Thyroid gland (tissue), 4 donors: Measurements from ENCODE around the gene KRT39. TPM values are rescaled to one million over a fixed set of nuclear protein-coding genes. Genes with fewer than 3 reads are reported as not detected.

Experiments used
- DNase-seq, 2 donors: peaks; one replicate each; pipeline ENCODE4 v3.0.0-alpha.2; 2019
- H3K27ac ChIP-seq, 3 donors: fragments of 200-600 bp; sonication (generic); 1 replicate in 2 of 3; 2 replicates in 1 of 3; pipeline ENCODE4 v1.5.1; 2016 to 2019; ENCODE audit warnings: mild to moderate bottlenecking in 1 of 3, moderate library complexity in 1 of 3
- H3K27me3 ChIP-seq: fragments of 200-600 bp; sonication (generic); one replicate; pipeline ENCODE4 v1.5.1; 2019
- H3K36me3 ChIP-seq, 2 donors: fragments of 200-600 bp; sonication (generic); one replicate each; pipeline ENCODE4 v1.5.1; 2016 to 2019
- H3K4me1 ChIP-seq, 2 donors: fragments of 200-600 bp; sonication (generic); one replicate each; pipeline ENCODE4 v1.5.1; 2017 to 2019
- H3K4me3 ChIP-seq, 3 donors: fragments of 200-600 bp; sonication (generic); replicated peaks in 1 of 3; 1 replicate in 2 of 3; 2 replicates in 1 of 3; pipeline ENCODE4 v1.5.1; 2016; ENCODE audit warnings: mild to moderate bottlenecking in 1 of 3
- H3K9me3 ChIP-seq: fragments of 200-600 bp; sonication (generic); one replicate; pipeline ENCODE4 v1.5.1; 2017
- POLR2A ChIP-seq, 2 donors: fragments of 450-650 bp; IDR thresholded peaks; one replicate each; pipeline ENCODE4 v1.6.1; 2017; ENCODE audit warnings: antibody characterized with exemption in 2 of 2, mild to moderate bottlenecking in 2 of 2, moderate library complexity in 1 of 2
- WGBS, 2 donors: methylation state at CpG; one replicate each; pipeline ENCODE4 v1.1.5; 2017; 5-methylcytosine and 5-hydroxymethylcytosine counted together
- intact Hi-C: fragments of 100-400 bp; cut with DNase I; formaldehyde crosslinking; loops from one replicate; pipeline ENCODE4 v1.15.1; 2023
- total RNA-seq, 4 donors: library from RNA; depleted of rRNA; stranded (reverse); fragments of >200 nt; gene quantifications; one replicate each; pipeline ENCODE4 v1.2.3, GENCODE V29; 2016
- TF ChIP-seq, protein P1 (sequence below), 6 experiments: fragments of 200-600 bp in 3 of 6; fragments of 450-650 bp in 3 of 6; sonication (generic) in 3 of 6; IDR thresholded peaks; one replicate each; pipeline ENCODE4 v1.5.1; 2016 to 2019; ENCODE audit warnings: antibody characterized with exemption in 6 of 6, mild to moderate bottlenecking in 2 of 6, inconsistent platforms in 1 of 6, moderate library complexity in 1 of 6

Gene KRT39
- total RNA-seq, 4 donors from 2014 or later, result not detected

DNA sequence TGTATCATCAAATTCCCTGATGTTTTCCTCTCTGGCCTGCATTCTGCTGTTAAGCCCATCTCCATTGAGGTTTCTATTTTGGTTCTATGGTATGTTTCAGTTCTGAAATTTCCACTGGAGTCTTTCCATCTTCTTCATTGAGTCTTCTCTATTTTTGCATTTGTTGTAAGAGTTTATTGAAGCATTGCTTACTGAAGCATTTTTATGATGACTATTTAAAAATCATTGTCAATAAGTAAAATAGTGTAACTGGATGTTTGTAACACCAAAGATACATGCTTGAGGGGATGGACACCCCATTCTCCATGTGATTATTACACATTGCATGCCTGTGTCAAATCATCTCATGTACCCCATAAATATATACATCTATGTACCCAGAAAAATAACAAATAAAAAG, 8.8 kb upstream of the KRT39 start:
- intact Hi-C loops, result no loop called here
- TF ChIP-seq, protein P1, sequence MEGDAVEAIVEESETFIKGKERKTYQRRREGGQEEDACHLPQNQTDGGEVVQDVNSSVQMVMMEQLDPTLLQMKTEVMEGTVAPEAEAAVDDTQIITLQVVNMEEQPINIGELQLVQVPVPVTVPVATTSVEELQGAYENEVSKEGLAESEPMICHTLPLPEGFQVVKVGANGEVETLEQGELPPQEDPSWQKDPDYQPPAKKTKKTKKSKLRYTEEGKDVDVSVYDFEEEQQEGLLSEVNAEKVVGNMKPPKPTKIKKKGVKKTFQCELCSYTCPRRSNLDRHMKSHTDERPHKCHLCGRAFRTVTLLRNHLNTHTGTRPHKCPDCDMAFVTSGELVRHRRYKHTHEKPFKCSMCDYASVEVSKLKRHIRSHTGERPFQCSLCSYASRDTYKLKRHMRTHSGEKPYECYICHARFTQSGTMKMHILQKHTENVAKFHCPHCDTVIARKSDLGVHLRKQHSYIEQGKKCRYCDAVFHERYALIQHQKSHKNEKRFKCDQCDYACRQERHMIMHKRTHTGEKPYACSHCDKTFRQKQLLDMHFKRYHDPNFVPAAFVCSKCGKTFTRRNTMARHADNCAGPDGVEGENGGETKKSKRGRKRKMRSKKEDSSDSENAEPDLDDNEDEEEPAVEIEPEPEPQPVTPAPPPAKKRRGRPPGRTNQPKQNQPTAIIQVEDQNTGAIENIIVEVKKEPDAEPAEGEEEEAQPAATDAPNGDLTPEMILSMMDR (IDR thresholded peaks at IDR 0.05), result no peak
- no peak for TF ChIP-seq POLR2A (IDR thresholded peaks at IDR 0.05)
- Histone ChIP-seq H3K4me1 (no peaks in the 10 kb centered on the region), H3K27me3 (no peaks in the 10 kb centered on the region), H3K36me3 (no peaks in the 10 kb centered on the region), H3K4me3 (no peak overlapping the region), H3K9me3 (no peaks in the 10 kb centered on the region), H3K27ac (no peak overlapping the region)
- no peak for DNase-seq

DNA sequence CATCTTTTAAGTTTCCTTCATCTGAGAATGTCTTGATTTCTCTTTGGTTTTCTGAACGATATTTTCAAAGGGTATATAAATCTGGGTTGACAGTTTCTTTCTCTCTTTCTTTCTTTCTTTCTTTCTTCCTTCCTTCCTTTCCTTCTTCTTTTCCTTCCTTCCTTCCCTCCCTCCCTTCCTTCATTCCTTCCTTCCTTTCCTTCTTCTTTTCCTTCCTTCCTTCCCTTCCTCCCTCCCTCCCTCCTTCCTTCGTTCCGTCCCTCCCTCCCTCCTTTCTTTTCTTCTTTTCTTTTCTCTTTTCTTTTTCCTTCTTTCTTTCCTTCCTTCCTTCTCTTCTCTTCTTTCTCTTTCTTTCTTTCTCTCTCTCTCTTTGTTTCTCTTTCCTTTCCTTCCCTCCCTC, 7.6 kb upstream of the KRT39 start:
- no peak overlapping the region for H3K27ac ChIP-seq
- no peak overlapping the region for H3K4me3 ChIP-seq
- intact Hi-C loops, result no loop called here
- H3K4me1 ChIP-seq, result no peaks in the 10 kb centered on the region
- no peaks in the 10 kb centered on the region for H3K9me3 ChIP-seq
- 91 to 95% methylated on average over 3 of the region's 3 CpGs for WGBS, 2 donors
- H3K27me3 ChIP-seq, result no peaks in the 10 kb centered on the region
- no peaks in the 10 kb centered on the region for H3K36me3 ChIP-seq
- no peak for TF ChIP-seq POLR2A (IDR thresholded peaks at IDR 0.05)
- TF ChIP-seq, protein P1 (IDR thresholded peaks at IDR 0.05), result no peak
- no peak for DNase-seq

DNA sequence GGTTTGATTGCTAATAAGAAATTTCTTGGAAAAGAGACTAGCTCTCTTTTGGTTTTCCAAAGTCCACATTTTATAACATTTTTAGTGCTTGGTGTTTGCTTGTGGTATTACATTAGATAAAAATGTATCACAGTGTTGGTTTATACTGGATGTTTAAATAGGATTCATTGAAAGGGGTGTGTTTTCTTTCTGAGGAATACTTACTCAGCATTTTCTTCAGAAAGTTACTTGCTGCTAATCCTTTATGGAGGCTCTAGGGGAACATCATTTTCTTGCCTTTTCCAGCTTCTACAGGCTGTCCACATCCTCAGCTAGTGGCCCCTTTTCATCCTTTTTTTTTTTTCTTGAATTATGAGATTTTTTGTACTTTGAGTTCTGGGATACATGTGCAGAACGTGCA, 834 bp upstream of the KRT39 start:
- Histone ChIP-seq H3K27me3 (no peaks in the 10 kb centered on the region), H3K4me1 (no peaks in the 10 kb centered on the region), H3K27ac (no peak overlapping the region), H3K36me3 (no peaks in the 10 kb centered on the region), H3K9me3 (no peaks in the 10 kb centered on the region), H3K4me3 (no peak overlapping the region)
- TF ChIP-seq POLR2A (IDR thresholded peaks at IDR 0.05), result no peak
- TF ChIP-seq, protein P1 (IDR thresholded peaks at IDR 0.05), result no peak
- WGBS, 2 donors, result 86 to 89% methylated on average over 1 of the region's 1 CpG
- DNase-seq, result no peak
- intact Hi-C loops, result no loop called here

DNA sequence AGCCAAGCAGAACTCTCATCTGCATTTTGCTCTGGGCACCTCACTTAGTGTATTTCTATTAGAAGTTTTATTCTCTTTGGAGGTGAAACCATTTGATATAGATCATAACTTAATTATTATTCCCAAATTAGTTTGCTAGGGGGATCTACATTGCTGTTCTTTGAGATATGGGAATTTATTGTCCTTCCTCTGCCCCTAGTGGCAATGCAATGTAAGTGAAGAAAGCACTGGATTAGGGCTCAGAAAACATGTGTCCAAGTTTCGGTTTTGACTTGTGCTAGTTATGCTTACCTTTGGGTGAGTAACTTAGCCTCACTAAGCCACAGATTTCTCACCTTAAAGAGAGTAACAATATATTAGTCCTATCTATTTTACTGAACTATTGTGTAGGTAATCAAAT, 2.9 kb downstream of the KRT39 start:
- Histone ChIP-seq H3K4me3 (no peak overlapping the region), H3K27ac (no peak overlapping the region), H3K36me3 (no peaks in the 10 kb centered on the region), H3K27me3 (no peaks in the 10 kb centered on the region), H3K9me3 (no peaks in the 10 kb centered on the region), H3K4me1 (no peaks in the 10 kb centered on the region)
- intact Hi-C loops, result no loop called here
- no peak for TF ChIP-seq POLR2A (IDR thresholded peaks at IDR 0.05)
- TF ChIP-seq, protein P1 (IDR thresholded peaks at IDR 0.05), result peak in 4 of 6 experiments; percentile 44 to 71 (median 54)
- DNase-seq, result no peak
- 23 to 42% methylated on average over 1 of the region's 1 CpG for WGBS, 2 donors

DNA sequence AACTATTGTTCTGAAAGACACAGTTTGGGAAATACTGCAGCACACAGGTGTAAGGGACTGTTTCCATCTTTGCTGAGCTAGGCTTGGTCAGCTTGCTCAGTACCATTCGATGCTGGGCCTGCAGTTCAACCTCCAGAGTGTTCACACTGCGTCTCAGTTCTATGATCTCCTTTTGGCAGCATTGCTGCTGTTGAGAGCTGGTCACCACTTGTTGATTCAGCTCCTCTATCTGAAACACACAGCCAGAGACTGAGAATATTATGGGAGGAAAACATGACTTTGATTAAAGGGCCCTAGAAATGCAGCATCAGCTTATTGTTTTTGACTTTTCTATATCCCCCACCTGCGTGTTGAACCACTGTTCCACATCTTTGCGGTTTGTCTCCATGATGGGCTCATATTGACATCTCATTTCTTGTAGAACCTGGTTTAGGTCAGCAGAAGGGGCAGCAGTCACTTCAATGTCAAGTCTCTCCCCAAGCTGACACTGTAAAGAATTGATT, 4.6 kb downstream of the KRT39 start:
- Histone ChIP-seq H3K4me1 (no peaks in the 10 kb centered on the region), H3K9me3 (no peaks in the 10 kb centered on the region), H3K27me3 (no peaks in the 10 kb centered on the region), H3K36me3 (no peaks in the 10 kb centered on the region), H3K4me3 (no peak overlapping the region), H3K27ac (no peak overlapping the region)
- intact Hi-C loops, result no loop called here
- TF ChIP-seq, protein P1 (IDR thresholded peaks at IDR 0.05), result no peak
- TF ChIP-seq POLR2A (IDR thresholded peaks at IDR 0.05), result no peak
- DNase-seq, result no peak
- 68 to 73% methylated on average over 4 of the region's 4 CpGs for WGBS, 2 donors
